GM21825 (cell line): ENCODE measurements around the gene ATRNL1.

Source experiments
- ATAC-seq: cut with Tn5 transposase; IDR thresholded peaks from one replicate; pipeline ENCODE4 v1.9.1; 2021; ENCODE audit warnings: mild to moderate bottlenecking, moderate library complexity; ENCODE audit not compliant: unreplicated experiment

The ATRNL1 gene

DNA sequence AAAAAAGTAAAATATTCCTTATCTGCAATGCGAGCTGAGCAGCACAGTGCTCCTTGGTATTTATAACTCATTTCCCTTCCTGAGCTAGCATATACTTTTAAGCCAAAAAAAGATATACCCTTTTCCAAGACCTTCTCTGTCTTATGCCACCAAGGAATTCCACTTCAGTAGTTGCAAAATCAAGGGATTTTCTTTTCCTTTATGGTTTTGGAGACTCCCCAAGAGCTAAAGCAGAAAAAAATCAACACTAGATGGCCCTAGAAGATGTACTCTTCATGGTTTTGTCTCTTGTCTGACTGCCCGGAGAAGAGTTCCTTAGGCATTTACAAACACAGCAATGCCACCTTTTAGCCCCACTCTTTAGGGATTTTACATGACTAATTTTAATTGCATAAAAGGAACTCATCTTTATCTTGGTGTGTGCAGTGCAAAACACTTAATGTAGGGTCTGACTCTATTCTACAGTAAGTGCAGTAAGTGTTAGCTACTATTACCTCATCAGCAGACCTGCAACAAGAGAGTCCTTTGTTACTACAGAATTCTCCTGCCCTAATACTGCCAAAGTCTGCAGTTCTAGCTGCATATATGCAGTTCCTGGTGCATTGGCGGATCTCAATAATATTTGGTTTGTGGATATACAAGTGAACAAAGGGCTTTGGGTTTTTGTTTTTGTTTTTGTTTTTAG lies 736.5 kb downstream of the ATRNL1 start:
- no peak for ATAC-seq

DNA sequence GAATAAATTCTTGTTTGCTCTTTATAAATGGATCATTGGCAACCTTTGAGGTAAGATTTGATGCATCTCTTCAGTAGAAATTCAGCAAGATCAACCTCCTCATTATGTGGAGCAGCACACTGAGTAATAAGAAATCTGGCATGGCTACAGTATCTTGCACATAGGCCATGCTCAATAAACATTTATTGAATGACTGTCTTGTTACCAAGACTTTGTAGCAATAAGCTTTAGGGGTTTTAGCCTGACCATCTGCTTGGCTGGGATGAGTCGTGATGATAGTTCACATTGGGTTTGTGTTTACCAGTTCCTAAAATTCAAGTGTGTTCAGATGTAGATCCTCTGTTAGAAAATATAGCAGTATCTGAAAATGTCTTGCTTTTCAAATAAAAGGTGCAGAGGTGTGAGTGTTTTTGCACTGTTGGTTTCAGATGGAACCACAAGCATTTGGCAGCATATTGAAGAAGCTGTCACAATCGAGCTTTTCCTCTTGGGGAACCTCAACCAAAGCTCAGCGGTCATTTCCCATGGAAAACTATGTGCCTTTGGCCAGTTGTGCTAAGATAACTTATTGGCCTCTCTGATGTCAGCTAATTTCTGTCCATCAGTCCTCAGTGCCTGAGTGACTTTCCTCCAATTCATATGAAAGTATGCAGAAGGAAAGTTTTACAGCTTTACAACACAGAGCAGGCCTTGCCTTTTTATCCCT lies 737.3 kb downstream of the ATRNL1 start:
- ATAC-seq, result no peak

DNA sequence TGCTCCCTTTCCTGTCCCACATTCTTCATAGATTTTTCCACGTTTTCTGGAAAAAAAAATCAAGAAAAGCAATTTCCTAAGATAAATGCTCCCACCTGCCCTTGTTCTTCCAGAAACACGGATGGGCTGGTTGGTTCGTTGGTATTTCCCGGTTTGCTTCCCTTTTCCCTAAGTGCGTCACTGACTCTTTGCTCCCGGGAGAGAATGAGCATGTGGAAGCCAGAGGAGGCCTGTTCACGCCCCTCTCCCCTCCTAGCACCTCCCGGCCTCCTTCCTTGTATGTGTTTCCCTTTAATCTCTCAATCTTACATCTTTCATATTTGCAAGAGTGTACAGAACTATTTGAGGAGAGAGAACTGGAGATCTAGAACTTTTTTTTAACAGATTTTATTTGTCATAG lies 737.9 kb downstream of the ATRNL1 start:
- ATAC-seq, result no peak

DNA sequence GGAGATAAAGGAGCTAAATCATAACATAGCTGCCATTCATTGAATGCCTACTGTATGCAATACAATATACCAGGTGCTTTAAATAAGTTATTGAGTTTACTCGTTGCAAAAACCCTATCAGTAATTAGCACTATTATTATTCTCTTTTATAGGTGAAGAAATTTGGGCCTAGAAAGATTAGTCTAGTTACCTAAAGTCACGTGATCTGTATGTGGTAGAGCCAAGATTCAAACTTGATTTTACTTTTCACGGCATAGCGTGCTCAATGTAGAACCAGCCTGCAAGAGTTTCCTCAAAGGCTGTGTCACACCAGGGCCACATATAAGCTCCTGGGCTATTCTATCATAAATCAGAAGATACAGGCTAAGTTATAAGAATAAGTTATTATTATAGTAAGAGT lies 740.0 kb downstream of the ATRNL1 start:
- ATAC-seq, result no peak

DNA sequence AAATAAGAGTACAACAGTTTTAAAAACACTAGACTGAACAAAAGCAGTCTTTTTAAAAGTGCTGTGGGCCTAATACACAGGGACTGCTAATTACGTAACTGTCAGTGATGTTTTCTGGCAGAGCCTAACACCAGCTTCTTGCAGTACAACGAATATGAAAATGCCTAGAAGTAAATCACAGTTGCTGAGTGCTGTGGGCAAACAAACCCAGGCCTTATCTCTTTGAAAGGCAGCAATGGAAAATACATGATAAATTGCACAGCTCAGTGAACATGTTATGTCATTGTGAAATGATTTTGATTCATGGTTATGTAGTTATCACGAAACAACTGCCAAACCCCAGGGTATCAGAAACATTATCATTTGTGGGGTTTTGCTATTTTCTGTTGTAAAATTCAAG lies 751.4 kb downstream of the ATRNL1 start:
- no peak for ATAC-seq

DNA sequence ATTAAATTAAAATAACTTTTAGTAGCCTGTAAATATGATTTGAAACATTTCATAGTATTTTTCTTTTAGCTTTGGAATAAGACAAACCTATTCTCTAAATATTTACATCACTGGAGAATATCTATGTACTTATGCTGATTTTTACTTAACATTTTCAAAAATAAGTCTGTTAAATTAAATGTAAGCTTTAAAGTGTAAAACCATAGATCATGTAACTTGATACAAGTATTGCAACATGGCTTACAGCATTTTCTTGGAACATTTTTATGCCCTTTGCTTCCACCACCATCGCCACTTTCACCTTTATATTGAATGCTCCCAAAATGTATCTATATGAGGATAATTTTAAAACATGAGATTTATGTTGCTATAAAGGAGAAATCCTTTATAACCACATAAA lies 752.8 kb downstream of the ATRNL1 start:
- ATAC-seq, result no peak

DNA sequence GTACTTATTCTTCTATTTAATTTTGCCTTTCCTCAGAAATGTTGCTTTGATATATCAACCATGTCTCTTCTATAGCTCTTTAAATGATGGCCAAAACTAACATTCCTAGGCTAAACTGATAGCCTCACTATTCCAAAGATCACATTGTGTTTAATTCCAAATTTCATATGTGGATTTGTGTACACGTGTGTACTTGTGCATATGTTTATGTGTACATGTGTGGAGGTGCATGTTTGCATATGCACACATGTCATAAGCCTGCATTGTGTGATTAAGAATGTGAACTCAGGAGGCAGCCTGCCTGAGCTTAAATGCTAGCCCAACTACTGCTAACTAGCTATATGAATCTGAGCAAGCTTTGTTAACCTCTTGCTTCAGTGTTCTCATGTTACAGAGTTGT lies 753.4 kb downstream of the ATRNL1 start:
- ATAC-seq, result no peak

DNA sequence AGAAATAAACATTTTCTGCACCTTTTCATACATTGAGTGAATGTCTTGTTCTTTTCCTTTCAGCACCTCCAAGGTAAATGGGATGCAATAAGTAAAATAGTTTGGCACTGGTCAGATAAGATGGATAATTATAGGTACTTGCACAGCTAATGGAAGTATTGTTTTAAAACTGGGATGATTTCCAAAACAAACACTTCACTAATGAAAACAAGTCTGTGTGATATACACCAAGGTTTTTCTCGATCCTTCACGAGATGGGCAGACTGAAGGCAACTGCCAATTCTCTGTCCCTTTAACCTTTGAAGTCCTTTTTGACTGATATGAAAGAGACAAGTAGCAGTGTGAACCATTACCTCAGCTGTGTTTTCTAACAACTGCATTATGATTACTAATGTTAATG lies 756.0 kb downstream of the ATRNL1 start:
- ATAC-seq, result no peak

DNA sequence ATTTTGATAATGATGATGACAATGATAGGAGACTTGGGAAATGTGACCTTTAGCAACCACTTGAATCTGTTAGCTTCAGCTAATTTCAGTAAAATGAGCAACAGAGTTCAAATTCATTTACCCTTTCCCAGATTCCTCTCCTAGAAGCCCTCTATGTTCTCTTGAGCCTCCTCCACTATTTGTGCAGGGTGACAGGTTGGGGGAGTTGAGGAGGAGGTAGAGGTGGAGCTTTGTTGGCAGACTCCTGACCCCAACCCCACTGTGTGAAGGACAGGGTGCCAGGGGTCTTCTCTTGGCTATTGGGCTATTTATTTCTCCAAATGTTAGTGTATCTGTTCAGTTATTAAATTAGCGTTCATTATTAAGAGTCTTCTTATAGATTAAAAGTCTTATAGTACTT lies 757.5 kb downstream of the ATRNL1 start:
- ATAC-seq, result no peak

DNA sequence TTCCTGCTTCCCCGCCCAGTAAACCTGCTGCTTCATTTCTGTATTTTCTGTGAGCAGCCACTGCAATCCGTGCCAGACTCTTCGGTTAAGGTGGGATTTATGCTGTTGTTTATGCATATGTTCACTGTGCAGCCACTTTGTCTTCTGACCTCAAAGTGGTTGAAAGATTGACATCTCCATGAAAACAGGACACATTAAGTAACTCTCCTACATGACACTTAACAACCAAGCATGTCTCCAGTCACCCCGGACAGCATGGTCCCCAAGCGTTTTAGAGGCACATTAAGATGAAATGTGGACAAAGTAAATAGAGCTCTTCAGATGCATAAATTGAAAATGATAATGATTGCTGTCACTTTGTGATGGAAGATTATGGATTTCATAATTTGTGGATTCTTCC lies 758.5 kb downstream of the ATRNL1 start:
- no peak for ATAC-seq

DNA sequence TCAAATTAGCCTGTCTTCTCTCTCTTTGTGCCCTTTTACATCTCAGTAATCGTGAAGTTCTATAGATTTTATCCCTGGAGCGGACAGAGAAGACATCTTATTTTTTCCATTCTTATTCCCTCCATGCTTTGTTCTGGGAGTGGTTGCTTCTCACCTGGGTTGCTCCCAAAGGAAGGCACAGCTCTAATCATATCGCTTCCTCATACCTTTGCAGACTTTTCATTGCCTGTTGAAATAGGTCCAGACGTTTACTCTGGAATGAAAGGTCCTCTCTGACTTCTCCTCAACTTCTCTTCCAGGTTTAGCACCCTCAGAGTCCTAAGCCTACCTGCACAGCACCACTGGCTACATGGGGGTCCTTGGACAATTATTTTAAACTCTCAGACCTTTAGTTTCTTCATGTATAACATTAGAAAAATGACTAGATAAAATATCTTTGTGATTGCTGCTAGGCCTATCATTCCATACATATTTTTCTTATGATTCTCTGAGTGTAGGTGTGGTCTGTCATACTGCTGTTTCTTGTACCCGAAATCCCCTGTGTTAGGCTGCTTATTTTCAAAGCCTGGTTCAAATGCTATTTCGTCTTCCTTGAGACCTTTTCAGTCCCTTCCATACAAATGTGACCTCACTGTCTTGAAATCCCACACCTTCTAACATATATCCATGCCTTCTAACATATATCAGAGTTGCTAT lies 761.7 kb downstream of the ATRNL1 start:
- no peak for ATAC-seq

DNA sequence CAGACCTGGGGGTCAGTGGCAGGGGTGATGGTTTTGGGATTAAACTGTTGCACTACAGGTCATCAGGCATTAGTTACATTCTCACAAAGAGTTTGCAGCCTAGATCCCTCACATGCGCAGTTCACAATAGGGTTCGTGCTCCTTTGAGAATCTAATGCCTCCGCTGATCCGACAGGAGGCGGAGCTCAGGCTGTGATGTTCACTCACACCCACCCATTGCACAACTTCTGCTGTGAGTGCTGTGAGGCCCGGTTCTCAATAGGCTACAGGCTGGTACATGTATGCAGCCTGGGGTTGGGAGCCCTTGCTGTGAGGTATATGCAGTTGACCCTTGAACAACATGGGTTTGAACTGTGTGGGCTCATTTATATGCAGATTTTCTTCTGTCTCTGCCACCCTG lies 763.4 kb downstream of the ATRNL1 start:
- no peak for ATAC-seq

DNA sequence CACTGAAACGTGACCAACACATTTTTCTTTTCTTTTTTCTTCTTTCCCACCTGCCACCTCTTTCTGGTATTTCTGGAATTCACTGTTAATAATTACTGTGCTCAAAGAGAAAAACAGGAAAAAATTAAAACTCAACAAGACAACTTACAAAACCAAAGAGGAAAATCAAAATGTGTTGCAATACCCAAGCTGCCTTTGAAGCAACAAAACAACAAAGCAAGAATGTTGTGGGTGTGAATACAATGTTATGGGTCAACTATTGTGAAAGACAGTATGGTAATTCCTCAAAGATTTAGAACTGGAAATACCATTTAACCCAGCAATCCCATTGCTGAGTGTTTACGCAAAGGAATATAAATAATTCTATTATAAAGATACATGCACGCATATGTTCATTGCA lies 764.7 kb downstream of the ATRNL1 start:
- no peak for ATAC-seq

DNA sequence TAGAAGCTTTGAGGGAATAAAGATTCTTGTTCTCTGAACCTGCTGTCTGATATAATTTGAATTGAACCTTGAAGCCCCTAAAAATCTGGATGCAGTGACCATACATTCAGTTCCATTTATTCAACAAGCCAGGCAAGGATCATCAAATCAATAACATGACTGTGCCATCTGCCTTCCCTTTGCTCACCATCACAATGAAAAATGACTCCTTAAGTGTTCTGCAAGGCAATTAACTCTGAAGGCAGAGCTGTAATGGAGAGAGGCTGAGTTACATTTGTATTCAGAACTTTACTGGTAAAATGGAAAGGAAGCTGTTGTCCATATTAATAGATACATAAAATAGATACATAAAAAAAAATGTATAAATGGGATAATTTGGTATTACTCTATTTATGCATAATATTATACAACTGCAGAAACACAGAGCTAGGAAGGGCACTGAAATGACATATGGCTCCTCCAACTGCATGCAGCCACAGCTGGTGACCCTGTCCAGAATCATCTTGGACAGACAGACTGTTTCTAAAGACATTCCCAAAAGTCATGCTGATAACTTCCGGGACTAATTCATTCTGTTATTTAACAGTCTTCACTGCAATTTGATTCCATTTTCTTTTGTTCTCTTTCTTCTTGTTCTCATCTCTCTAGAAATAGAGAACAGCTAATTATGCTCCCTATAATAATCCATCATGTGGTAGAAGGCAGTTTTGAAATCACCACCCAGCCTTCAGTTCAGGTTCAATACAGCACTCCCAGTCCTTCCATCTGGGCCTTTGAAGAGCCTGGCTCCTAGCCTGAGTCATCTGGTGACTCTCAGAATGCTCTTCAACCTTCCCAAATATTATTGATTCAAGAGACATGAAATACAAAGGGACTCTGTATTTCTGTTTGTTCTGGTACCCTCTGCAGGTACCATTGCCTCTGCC lies 767.3 kb downstream of the ATRNL1 start:
- ATAC-seq, result no peak

DNA sequence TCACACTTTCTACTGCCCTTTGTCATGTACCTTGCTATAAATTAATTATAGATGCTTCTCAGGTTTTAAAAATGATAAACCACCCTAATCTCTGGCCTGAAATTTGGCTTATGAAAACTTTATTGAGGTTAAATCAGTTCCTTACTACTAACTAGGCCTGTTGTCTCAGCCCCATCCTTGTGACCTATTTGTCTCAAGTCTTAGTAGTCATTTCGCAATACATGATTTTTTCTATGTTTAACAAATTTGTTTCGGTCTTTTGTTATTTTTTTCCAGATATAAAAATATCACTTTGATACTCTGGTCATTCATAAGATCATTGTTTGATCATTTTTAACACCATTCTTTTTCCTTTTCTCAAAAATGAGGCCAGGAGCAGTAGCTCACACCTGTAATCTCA lies 768.3 kb downstream of the ATRNL1 start:
- ATAC-seq, result no peak

DNA sequence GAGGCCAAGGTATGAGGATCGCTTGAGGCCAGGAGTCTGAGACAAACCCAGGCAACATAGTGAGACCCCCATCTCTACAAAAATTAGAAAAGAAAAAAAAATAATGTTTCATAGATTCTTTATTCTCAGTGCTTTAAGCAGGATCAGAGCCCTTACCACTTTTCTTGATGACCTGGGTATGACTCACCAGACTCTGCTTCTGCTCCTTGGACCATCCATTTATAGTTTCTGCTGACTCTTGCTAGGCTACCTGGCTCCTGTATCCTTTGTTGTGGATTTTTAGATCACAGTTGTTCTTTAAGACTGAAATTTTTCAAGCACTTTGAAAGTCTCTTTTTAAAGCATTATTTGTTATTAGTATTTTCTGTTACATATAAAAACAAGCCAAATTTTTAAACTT lies 768.7 kb downstream of the ATRNL1 start:
- ATAC-seq, result no peak

DNA sequence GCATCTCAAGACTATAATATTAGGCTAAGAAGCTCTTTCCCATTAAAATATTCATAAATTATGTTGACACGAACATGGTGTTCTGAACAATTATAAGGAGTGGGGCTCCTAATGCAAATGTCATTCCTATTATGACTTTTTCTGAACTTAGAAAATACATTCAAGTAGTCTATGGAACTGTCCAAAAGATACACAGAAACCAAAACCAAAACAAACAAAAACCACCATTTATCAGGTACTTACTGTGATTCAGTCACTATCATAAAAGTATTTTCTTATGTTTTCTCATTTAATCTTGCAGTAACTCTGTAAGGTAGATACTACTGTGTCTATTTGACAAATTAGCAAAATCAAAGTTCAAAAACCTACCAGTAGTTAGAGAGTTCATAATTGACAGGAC lies 773.0 kb downstream of the ATRNL1 start:
- ATAC-seq, result no peak

DNA sequence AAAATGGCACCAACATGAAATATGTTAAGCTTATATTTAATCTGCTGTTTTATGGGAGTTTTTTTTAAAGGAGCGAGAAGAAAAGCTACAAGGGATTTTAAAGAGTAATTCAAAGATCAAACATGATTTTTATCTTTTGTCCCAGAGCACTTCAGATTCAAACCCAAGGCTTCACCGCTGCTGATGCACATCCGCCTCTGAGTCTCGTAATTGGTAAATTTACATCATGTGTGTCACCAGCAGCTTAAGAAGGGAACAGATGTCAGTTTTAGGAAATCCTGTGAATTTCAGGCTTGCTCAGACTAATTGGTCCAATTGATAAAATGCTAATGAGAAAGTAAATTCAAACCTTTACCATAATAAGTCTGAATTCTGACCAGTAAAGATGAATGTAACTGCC lies 773.5 kb downstream of the ATRNL1 start:
- ATAC-seq, result no peak

DNA sequence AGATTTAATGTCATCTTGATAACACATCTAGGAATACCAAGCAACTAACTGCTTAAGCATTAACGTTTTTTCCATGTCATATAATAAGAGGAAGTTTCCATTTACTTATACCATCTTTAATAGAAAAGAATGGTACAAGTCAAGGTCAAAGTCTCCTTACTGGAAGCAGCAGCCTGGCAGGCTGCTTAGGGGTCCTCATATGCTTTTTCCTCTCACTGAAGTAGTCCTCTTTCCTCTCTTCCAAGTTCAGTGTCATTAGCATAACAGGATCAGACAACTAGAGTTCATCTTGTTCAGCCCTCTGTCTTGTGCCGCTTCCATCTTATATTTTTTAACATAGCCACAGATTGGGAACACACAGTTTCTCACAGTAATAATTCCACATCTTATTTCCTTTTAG lies 774.1 kb downstream of the ATRNL1 start:
- no peak for ATAC-seq

DNA sequence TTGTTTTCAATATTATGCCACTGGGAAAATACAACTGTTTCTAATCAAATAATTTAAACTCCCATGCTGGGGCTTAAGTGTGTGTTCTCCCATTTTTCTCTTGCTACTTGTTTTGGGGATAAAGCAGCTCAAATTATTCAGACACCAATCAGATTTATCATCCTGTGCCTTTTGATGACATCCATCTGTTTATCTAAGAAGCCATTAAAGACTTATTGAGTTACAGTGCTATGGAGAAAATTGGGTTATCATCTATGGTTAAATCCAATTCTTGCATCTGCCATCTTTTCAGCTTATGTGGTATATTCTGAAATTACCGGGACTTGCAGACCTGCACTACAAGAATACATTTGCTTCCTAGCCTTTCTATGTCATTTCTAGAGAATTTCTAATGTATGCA lies 778.7 kb downstream of the ATRNL1 start:
- no peak for ATAC-seq

DNA sequence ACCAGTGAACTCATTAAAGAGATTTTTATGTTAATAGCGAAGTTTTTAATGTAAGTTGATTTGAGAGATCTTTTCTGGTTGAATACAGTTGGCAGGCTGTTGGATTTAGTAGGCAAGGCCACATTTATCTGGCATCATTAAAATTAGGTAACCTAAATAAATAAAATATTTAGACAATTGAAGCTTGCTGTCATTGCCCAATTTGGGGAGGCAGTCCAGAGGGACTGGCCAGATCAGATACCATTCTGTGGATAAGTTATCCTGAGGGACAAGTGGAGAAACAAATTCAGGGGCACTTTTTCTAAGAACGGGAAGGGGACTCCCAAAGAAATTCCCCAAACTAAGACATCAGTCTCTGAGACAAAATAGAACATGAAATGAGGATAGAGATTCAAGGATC lies 782.0 kb downstream of the ATRNL1 start:
- ATAC-seq, result no peak
